HepG2 (cell line): ENCODE data around the gene HES3. TPM values are rescaled to one million over a fixed set of nuclear protein-coding genes. Genes with fewer than 3 reads are reported as not detected.

Experiments used
- ATAC-seq: fragments of 200-7000 bp; cut with Tn5 transposase; 3 replicates; pipeline ENCODE4 v1.9.1; 2020; ENCODE audit warnings: mild to moderate bottlenecking, moderate library complexity
- BruUV-seq: library from RNA; stranded (reverse); fragments of 400-500 nt; replicated peaks from 2 replicates; lab custom pipeline; 2021; lab: Mats Ljungman, UMichigan
- CTCF ChIA-PET: fragments of 300-600 bp; formaldehyde crosslinking; extraction: SDS; loops from one replicate; lab custom pipeline; 2021; ENCODE audit warnings: low total read pairs, inconsistent platforms, low intra/inter-chr PET ratio; lab: Yijun Ruan, JAX
- POLR2A ChIA-PET: fragments of 350-600 bp; sonication (Branson Sonifier 250); formaldehyde crosslinking; loops from one replicate; lab custom pipeline; 2020; ENCODE audit warnings: antibody characterized with exemption, inconsistent platforms; lab: Yijun Ruan, JAX
- DNase-seq: peaks from one replicate; pipeline ENCODE4 v3.0.0-alpha.2; 2015; ENCODE audit warnings: low spot score
- FAIRE-seq: peaks from 3 replicates; lab custom pipeline; 2011; peaks lifted over from hg19 to GRCh38; lab: Jason Lieb, UNC
- H2AFZ ChIP-seq: one replicate; pipeline ENCODE4 v1.6.1; 2011; ENCODE audit warnings: low read length, inconsistent platforms
- H3K27ac ChIP-seq: fragments of 300-600 bp; 3 replicates; pipeline ENCODE4 v1.8.0; 2011; ENCODE audit warnings: mixed run types, mild to moderate bottlenecking, mixed read lengths, low read length, inconsistent platforms; ENCODE audit not compliant: insufficient read depth; ENCODE audit errors: extremely low read length
- H3K27me3 ChIP-seq, 2 experiments: fragments of 200-600 bp in 1 of 2; 2 replicates in 1 of 2; 3 replicates in 1 of 2; pipeline versions ENCODE4 v1.6.0 to v1.8.0; 2011; ENCODE audit warnings: low read length in 2 of 2, mild to moderate bottlenecking in 2 of 2, moderate library complexity in 2 of 2, inconsistent platforms in 1 of 2; ENCODE audit not compliant: insufficient read depth in 2 of 2, control insufficient read depth in 1 of 2
- H3K36me3 ChIP-seq, 2 experiments: fragments of 200-600 bp in 1 of 2; replicated peaks in 1 of 2; 2 replicates in 1 of 2; 3 replicates in 1 of 2; pipeline versions ENCODE4 v1.5.1 to v1.8.0; 2011; ENCODE audit warnings: low read length in 2 of 2, inconsistent platforms in 1 of 2; ENCODE audit not compliant: insufficient read depth in 2 of 2, control insufficient read depth in 1 of 2
- H3K4me1 ChIP-seq: 2 replicates; pipeline ENCODE4 v1.5.1; 2012; ENCODE audit warnings: low read length, inconsistent platforms; ENCODE audit not compliant: insufficient read depth
- H3K4me2 ChIP-seq: 2 replicates; pipeline ENCODE4 v1.6.0; 2011; ENCODE audit warnings: low read depth, low read length, inconsistent platforms
- H3K4me3 ChIP-seq, 3 experiments: fragments of 200-600 bp in 1 of 3; sonication (generic), shearing (Covaris generic) in 1 of 3; replicated peaks in 1 of 3; 2 replicates each; pipeline ENCODE4 v1.5.1; 2011 to 2016; ENCODE audit warnings: low read length in 3 of 3, inconsistent platforms in 2 of 3, low read depth in 2 of 3, mild to moderate bottlenecking in 2 of 3, control low read depth in 1 of 3, mixed read lengths in 1 of 3; ENCODE audit not compliant: insufficient read depth in 1 of 3
- H3K79me2 ChIP-seq: one replicate; pipeline ENCODE4 v1.6.1; 2011; ENCODE audit warnings: low read length, inconsistent platforms; ENCODE audit not compliant: insufficient read depth
- H3K9ac ChIP-seq: 2 replicates; pipeline ENCODE4 v1.6.0; 2011; ENCODE audit warnings: mild to moderate bottlenecking, low read depth, low read length, inconsistent platforms; ENCODE audit not compliant: insufficient read depth
- H3K9me3 ChIP-seq: 2 replicates; pipeline ENCODE4 v1.5.1; 2012; ENCODE audit warnings: mild to moderate bottlenecking, low read length
- H4K20me1 ChIP-seq: 2 replicates; pipeline ENCODE4 v1.6.0; 2011; ENCODE audit warnings: inconsistent platforms, mild to moderate bottlenecking, low read length, moderate library complexity; ENCODE audit not compliant: insufficient read depth
- AGO1 ChIP-seq: fragments of 200-400 bp; formaldehyde crosslinking; IDR thresholded peaks from 2 replicates; pipeline ENCODE4 v1.6.1; 2017; ENCODE audit warnings: mild to moderate bottlenecking, low read depth, low read length, moderate library complexity; ENCODE audit not compliant: poor library complexity, severe bottlenecking
- ELF3 ChIP-seq: IDR thresholded peaks from 2 replicates; pipeline ENCODE4 v1.6.1; 2016; ENCODE audit warnings: missing genetic modification reagents, missing compliant biosample characterization
- ELF4 ChIP-seq: sonication (generic); formaldehyde crosslinking; IDR thresholded peaks from 2 replicates; pipeline ENCODE4 v1.5.0; 2020; ENCODE audit warnings: missing genetic modification reagents, mild to moderate bottlenecking, moderate library complexity, borderline replicate concordance
- HNF4G ChIP-seq, 2 experiments: sonication (generic) in 1 of 2; formaldehyde crosslinking in 1 of 2; IDR thresholded peaks; 2 replicates each; pipeline versions ENCODE4 v1.4.0 to v1.6.1; 2011 to 2020; ENCODE audit warnings: borderline replicate concordance in 2 of 2, low read depth in 2 of 2, mild to moderate bottlenecking in 2 of 2, low read length in 1 of 2, missing genetic modification reagents in 1 of 2, moderate library complexity in 1 of 2
- HNRNPL ChIP-seq: fragments of 200-400 bp; formaldehyde crosslinking; IDR thresholded peaks from 2 replicates; pipeline ENCODE4 v1.6.1; 2017; ENCODE audit warnings: mild to moderate bottlenecking, low read depth, low read length
- LCORL ChIP-seq, 2 experiments: fragments of 450-650 bp in 1 of 2; sonication (generic) in 1 of 2; formaldehyde crosslinking in 1 of 2; IDR thresholded peaks; 2 replicates each; pipeline versions ENCODE4 v1.5.0 to v1.6.1; 2017 to 2020; ENCODE audit warnings: antibody characterized with exemption in 1 of 2, missing genetic modification reagents in 1 of 2
- SALL1 ChIP-seq: sonication (generic); formaldehyde crosslinking; IDR thresholded peaks from 2 replicates; pipeline ENCODE4 v1.8.0; 2022; ENCODE audit warnings: mild to moderate bottlenecking, missing genetic modification reagents
- SOX6 ChIP-seq, 2 experiments: fragments of 450-650 bp in 1 of 2; sonication (generic) in 1 of 2; formaldehyde crosslinking in 1 of 2; IDR thresholded peaks; 2 replicates each; pipeline versions ENCODE4 v1.4.0 to v1.6.1; 2017 to 2020; ENCODE audit warnings: antibody characterized with exemption in 1 of 2, mild to moderate bottlenecking in 1 of 2, missing genetic modification reagents in 1 of 2
- SP5 ChIP-seq: IDR thresholded peaks from 2 replicates; pipeline ENCODE4 v1.6.1; 2016; ENCODE audit warnings: low read depth, borderline replicate concordance
- ZBTB7A ChIP-seq: sonication (generic); formaldehyde crosslinking; IDR thresholded peaks from 2 replicates; pipeline ENCODE4 v1.8.0; 2022; ENCODE audit warnings: mild to moderate bottlenecking, missing genetic modification reagents
- WGBS: methylation state at CpG from one replicate; pipeline ENCODE4 v1.1.6; 2017; ENCODE audit warnings: low lambda C conversion rate; 5-methylcytosine and 5-hydroxymethylcytosine counted together
- in situ Hi-C: cut with HindIII; loops from 2 replicates; pipeline ENCODE4 v1.10.0; 2017; ENCODE audit warnings: low pct_unique_long_range_greater_than_20kb; ENCODE audit not compliant: extremely low pct_ligation_motif_present
- intact Hi-C: fragments of 100-400 bp; cut with micrococcal nuclease; formaldehyde crosslinking; loops from one replicate; pipeline ENCODE4 v1.10.0; 2022; ENCODE audit not compliant: unreplicated experiment
- polyA plus RNA-seq, 8 experiments: library from polyadenylated mRNA; depleted of rRNA in 3 of 8; stranded (reverse) in 7 of 8; unstranded in 1 of 8; fragments of >200 nt; fragmentation: Illumina TruSeq in 4 of 8; extraction: Trizol in 4 of 8; gene quantifications; 2 replicates each; pipeline versions ENCODE4 v1.2.1 to v1.2.3, GENCODE V29; 2011 to 2016; ENCODE audit warnings: low read depth in 4 of 8, missing spikeins in 1 of 8, mixed read lengths in 1 of 8; ENCODE audit not compliant: insufficient read depth in 1 of 8
- total RNA-seq, 5 experiments: library from RNA; depleted of rRNA; stranded (reverse); fragments of >200 nt; fragmentation: Illumina TruSeq; extraction: Trizol; gene quantifications; 2 replicates each; pipeline ENCODE4 v1.2.3, GENCODE V29; 2016; ENCODE audit warnings: low read depth in 1 of 5
- TF ChIP-seq, protein P1 (sequence below): sonication (generic); formaldehyde crosslinking; IDR thresholded peaks from 2 replicates; pipeline ENCODE4 v1.5.0; 2020; ENCODE audit warnings: mild to moderate bottlenecking, missing genetic modification reagents
- TF ChIP-seq, protein P2 (sequence below): sonication (generic); formaldehyde crosslinking; IDR thresholded peaks from 2 replicates; pipeline ENCODE4 v1.4.0; 2020; ENCODE audit warnings: missing genetic modification reagents
- TF ChIP-seq, protein P3 (sequence below): sonication (generic); formaldehyde crosslinking; IDR thresholded peaks from 2 replicates; pipeline ENCODE4 v1.5.1; 2020; ENCODE audit warnings: missing genetic modification reagents, mild to moderate bottlenecking, borderline replicate concordance
- TF ChIP-seq, protein P4 (sequence below): IDR thresholded peaks from 2 replicates; pipeline ENCODE4 v1.6.1; 2012; ENCODE audit warnings: inconsistent platforms
- TF ChIP-seq, protein P5 (sequence below): sonication (generic); formaldehyde crosslinking; conservative IDR thresholded peaks from 2 replicates; pipeline ENCODE4 v1.8.1; 2023; ENCODE audit warnings: missing genetic modification reagents

HES3 gene
- total and polyA plus RNA-seq, 2 of the 13 experiments (the other 11 are each of a cell fraction or from before 2014, with no cell fraction given): not detected

DNA sequence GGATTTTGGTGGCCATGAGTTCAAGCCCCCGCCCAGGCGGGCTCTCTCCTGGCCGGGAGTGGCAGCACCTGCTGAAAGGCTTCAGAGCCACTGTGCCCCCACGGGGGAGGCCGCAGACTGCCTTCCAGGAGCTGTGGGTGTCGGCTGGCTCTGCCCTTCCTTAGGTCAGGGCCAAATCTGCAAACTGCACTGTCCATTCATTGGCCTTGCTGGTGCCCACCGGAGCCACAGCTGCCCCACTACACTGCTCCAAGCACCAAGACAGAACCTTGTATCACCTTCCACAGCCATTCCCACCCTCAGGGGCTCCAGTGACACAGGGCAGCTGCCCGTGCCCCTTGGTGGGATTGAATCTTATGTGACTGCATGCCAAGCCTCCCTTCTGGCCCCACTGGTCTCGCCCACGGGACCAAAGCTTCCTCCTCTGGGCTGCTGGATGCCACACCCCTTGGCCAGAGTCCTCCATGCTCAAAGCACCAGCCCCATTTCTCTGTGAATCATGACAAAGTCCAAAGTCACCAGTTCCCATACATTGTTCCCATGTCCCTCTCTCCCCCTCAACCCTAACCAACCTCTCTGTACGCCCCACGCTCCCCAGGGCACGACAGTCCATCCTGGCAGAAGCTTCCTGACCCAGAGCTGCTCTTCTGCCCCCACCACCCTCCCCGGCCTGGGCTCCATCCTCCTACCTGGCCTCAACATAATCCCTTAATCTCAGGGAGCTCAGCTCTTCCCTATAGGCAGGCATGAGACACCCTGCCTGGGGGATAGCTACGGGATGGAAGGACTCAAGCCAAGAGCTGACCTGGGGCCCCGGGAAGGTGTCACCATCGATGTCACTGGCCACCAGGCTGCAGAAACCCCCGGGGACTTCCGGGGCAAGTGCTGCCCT lies 37.8 kb downstream of the HES3 start:
- ATAC-seq (peak; percentile 79), FAIRE-seq (peak; percentile 56), DNase-seq (peak; percentile 70)
- H2AFZ ChIP-seq: no peak overlapping the region
- peaks cover 0 to 1% of the 10 kb centered on the region in 2 experiments; a peak in 2 of 5 replicates for H3K36me3 ChIP-seq
- H3K4me3 ChIP-seq: peak overlapping the region in 1 of 3 experiments; percentile 40; a peak in 1 of 6 replicates
- ChIA-PET POLR2A (no interaction called here), CTCF (interaction anchor here (1.6 kb wide), 1 partner anchor 35 kb away, joined by 16 read pairs; no protein-coding TSS in a partner anchor)
- no peaks in the 10 kb centered on the region for H3K9me3 ChIP-seq
- H3K27ac ChIP-seq: peak overlapping the region; percentile 47
- in situ Hi-C loops: loop anchor here (5.0 kb wide), 1 partner anchor 34 kb away; no protein-coding TSS in a partner anchor
- no peaks in the 10 kb centered on the region for H3K79me2 ChIP-seq
- WGBS: 36% methylated on average over 12 of the region's 19 CpGs
- no TSS peak for BruUV-seq
- peaks cover 27% of the 10 kb centered on the region for H3K4me1 ChIP-seq
- intact Hi-C loops: loop anchor here (2.0 kb wide), 1 partner anchor 35 kb away; no protein-coding TSS in a partner anchor
- H3K4me2 ChIP-seq: peak overlapping the region; percentile 50
- no peaks in the 10 kb centered on the region for H4K20me1 ChIP-seq
- no peak overlapping the region for H3K9ac ChIP-seq
- H3K27me3 ChIP-seq: no peaks in the 10 kb centered on the region
- TF ChIP-seq, protein P1, sequence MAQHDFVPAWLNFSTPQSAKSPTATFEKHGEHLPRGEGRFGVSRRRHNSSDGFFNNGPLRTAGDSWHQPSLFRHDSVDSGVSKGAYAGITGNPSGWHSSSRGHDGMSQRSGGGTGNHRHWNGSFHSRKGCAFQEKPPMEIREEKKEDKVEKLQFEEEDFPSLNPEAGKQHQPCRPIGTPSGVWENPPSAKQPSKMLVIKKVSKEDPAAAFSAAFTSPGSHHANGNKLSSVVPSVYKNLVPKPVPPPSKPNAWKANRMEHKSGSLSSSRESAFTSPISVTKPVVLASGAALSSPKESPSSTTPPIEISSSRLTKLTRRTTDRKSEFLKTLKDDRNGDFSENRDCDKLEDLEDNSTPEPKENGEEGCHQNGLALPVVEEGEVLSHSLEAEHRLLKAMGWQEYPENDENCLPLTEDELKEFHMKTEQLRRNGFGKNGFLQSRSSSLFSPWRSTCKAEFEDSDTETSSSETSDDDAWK (CRISPR knock-in tag): no peak
- TF ChIP-seq HNRNPL (peak; percentile 73; the same call in 1 of the 2 replicates), ELF3 (CRISPR knock-in tag) (peak; percentile 65; the same call in 1 of the 2 replicates), ZBTB7A (no peak), AGO1 (no peak), ELF4 (CRISPR knock-in tag) (no peak), HNF4G (IDR thresholded peaks at IDR 0.05; ENCODE audit: borderline replicate concordance, low read depth, low read length) (peak; percentile 73; the same call in 1 of the 2 replicates), HNF4G (CRISPR knock-in tag; IDR thresholded peaks at IDR 0.05; ENCODE audit: borderline replicate concordance, low read depth) (peak; percentile 67; the same call in 1 of the 2 replicates), SALL1 (CRISPR knock-in tag) (peak; percentile 22; the same call in 1 of the 2 replicates), LCORL (IDR thresholded peaks at IDR 0.05) (no peak), LCORL (CRISPR knock-in tag; IDR thresholded peaks at IDR 0.05) (peak; percentile 31; the same call in 1 of the 2 replicates), SP5 (CRISPR knock-in tag) (peak; percentile 51; the same call in 1 of the 2 replicates), SOX6 (IDR thresholded peaks at IDR 0.05) (no peak), SOX6 (CRISPR knock-in tag; IDR thresholded peaks at IDR 0.05) (peak; percentile 48; the same call in 1 of the 2 replicates)
- TF ChIP-seq, protein P2, sequence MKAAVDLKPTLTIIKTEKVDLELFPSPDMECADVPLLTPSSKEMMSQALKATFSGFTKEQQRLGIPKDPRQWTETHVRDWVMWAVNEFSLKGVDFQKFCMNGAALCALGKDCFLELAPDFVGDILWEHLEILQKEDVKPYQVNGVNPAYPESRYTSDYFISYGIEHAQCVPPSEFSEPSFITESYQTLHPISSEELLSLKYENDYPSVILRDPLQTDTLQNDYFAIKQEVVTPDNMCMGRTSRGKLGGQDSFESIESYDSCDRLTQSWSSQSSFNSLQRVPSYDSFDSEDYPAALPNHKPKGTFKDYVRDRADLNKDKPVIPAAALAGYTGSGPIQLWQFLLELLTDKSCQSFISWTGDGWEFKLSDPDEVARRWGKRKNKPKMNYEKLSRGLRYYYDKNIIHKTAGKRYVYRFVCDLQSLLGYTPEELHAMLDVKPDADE: no peak
- TF ChIP-seq, protein P3, sequence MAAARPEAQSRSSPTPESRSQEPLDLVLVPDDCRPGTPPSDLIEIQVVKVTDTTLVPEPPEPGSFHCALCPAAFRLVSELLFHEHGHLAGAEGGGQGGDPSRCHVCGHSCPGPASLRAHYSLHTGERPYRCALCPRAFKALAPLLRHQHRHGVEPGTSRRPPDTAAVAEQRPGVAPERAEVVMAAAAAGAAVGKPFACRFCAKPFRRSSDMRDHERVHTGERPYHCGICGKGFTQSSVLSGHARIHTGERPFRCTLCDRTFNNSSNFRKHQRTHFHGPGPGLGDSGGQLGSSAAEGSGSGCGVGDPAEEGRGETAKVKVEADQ (CRISPR knock-in tag): no peak
- TF ChIP-seq, protein P4, sequence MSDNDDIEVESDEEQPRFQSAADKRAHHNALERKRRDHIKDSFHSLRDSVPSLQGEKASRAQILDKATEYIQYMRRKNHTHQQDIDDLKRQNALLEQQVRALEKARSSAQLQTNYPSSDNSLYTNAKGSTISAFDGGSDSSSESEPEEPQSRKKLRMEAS: 0 out of 2 replicates have a peak, but pooled peaks have one; percentile 19
- TF ChIP-seq, protein P5, sequence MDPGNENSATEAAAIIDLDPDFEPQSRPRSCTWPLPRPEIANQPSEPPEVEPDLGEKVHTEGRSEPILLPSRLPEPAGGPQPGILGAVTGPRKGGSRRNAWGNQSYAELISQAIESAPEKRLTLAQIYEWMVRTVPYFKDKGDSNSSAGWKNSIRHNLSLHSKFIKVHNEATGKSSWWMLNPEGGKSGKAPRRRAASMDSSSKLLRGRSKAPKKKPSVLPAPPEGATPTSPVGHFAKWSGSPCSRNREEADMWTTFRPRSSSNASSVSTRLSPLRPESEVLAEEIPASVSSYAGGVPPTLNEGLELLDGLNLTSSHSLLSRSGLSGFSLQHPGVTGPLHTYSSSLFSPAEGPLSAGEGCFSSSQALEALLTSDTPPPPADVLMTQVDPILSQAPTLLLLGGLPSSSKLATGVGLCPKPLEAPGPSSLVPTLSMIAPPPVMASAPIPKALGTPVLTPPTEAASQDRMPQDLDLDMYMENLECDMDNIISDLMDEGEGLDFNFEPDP (CRISPR knock-in tag): no peak
